Epidermal melanocyte (primary cell): ENCODE results near the gene UBE2N.
"Not testable (repeated sequence)": the region's sequence is repeated elsewhere in the genome, so short reads cannot be mapped to it uniquely, and the experiment has no call there.

Experiments
- DNase-seq: peaks from one replicate; pipeline ENCODE4 v3.0.0; 2011; ENCODE audit warnings: low spot score; ENCODE audit not compliant: insufficient read length

UBE2N gene

GRCh38 chr12:93443576-93443975 is 1.8 kb upstream of the UBE2N start:
- no peak for DNase-seq

GRCh38 chr12:93442411-93443340 is 929 bp upstream of the UBE2N start:
- DNase-seq: no peak

GRCh38 chr12:93441081-93441616 is 598 bp downstream of the UBE2N start:
- DNase-seq: no peak

- DNase-seq: no peak
These were observed 1.5 kb downstream of the UBE2N start for GRCh38 chr12:93440043-93440835.

- no peak for DNase-seq
These were observed 3.3 kb downstream of the UBE2N start for GRCh38 chr12:93438266-93439050.

- no peak for DNase-seq
These were observed 7.4 kb downstream of the UBE2N start for GRCh38 chr12:93434256-93434865.

- DNase-seq: not testable (repeated sequence)
These were observed 9.7 kb downstream of the UBE2N start for GRCh38 chr12:93432031-93432430.

GRCh38 chr12:93430280-93430679 is 11.5 kb downstream of the UBE2N start:
- DNase-seq: no peak

GRCh38 chr12:93429852-93430251 is 11.9 kb downstream of the UBE2N start:
- no peak for DNase-seq

- DNase-seq: no peak
These were observed 12.3 kb downstream of the UBE2N start for GRCh38 chr12:93429448-93429847.

GRCh38 chr12:93427779-93428564 is 13.8 kb downstream of the UBE2N start:
- no peak for DNase-seq

- DNase-seq: no peak
These were observed 15.3 kb downstream of the UBE2N start for GRCh38 chr12:93426412-93426805.

- DNase-seq: no peak
These were observed 15.9 kb downstream of the UBE2N start for GRCh38 chr12:93425736-93426411.

GRCh38 chr12:93422050-93422449 is 19.7 kb downstream of the UBE2N start:
- no peak for DNase-seq

GRCh38 chr12:93419388-93420034 is 22.2 kb downstream of the UBE2N start:
- no peak for DNase-seq

GRCh38 chr12:93417967-93418480 is 23.7 kb downstream of the UBE2N start:
- DNase-seq: no peak

GRCh38 chr12:93415723-93416464 is 25.9 kb downstream of the UBE2N start:
- no peak for DNase-seq

GRCh38 chr12:93413064-93413463 is 28.7 kb downstream of the UBE2N start:
- DNase-seq: no peak
